Endometrial microvascular endothelial cells (primary cell): Measurements from ENCODE around the gene ARMH3. TPM values are rescaled to one million over a fixed set of nuclear protein-coding genes. Genes with fewer than 3 reads are reported as not detected.
"Not testable (repeated sequence)": the region's sequence is repeated elsewhere in the genome, so short reads cannot be mapped to it uniquely, and the experiment has no call there.

Experiments
- in situ Hi-C: cut with HindIII; loops from 2 replicates; pipeline ENCODE4 v1.10.0; 2017; ENCODE audit warnings: low sequenced_read_pairs, low pct_unique_long_range_greater_than_20kb; ENCODE audit errors: inconsistent ontology term
- total RNA-seq: library from RNA; depleted of rRNA; stranded (reverse); fragments of >200 nt; gene quantifications from one replicate; pipeline ENCODE4 v1.2.3, GENCODE V29; 2015; ENCODE audit errors: inconsistent ontology term

ARMH3 gene
- total RNA-seq, 1 donor from 2014 or later = 9.3 TPM

GRCh38 chr10:102054881-102055646 lies 909 bp downstream of the ARMH3 start:
- in situ Hi-C loops = not testable (repeated sequence)

GRCh38 chr10:102046095-102046494 lies 9.9 kb downstream of the ARMH3 start:
- in situ Hi-C loops = no loop called here

- in situ Hi-C loops = no loop called here
Observed at GRCh38 chr10:102045292-102045691, 10.7 kb downstream of the ARMH3 start.

- in situ Hi-C loops = no loop called here
Observed at GRCh38 chr10:102040305-102041050, 15.5 kb downstream of the ARMH3 start.

- in situ Hi-C loops = no loop called here
Observed at GRCh38 chr10:102038410-102038809, 17.6 kb downstream of the ARMH3 start.

GRCh38 chr10:102035807-102036206 lies 20.2 kb downstream of the ARMH3 start:
- in situ Hi-C loops = not testable (repeated sequence)

GRCh38 chr10:102033787-102034186 lies 22.2 kb downstream of the ARMH3 start:
- in situ Hi-C loops = no loop called here

- in situ Hi-C loops = no loop called here
Observed at GRCh38 chr10:102027261-102027660, 28.7 kb downstream of the ARMH3 start.

GRCh38 chr10:102024799-102025198 lies 31.2 kb downstream of the ARMH3 start:
- in situ Hi-C loops = no loop called here

- in situ Hi-C loops = no loop called here
Observed at GRCh38 chr10:102020938-102021337, 35.0 kb downstream of the ARMH3 start.

- in situ Hi-C loops = no loop called here
Observed at GRCh38 chr10:102017295-102017694, 38.7 kb downstream of the ARMH3 start.

GRCh38 chr10:102016416-102016815 lies 39.6 kb downstream of the ARMH3 start:
- in situ Hi-C loops = no loop called here

- in situ Hi-C loops = no loop called here
Observed at GRCh38 chr10:102010961-102011360, 45.0 kb downstream of the ARMH3 start.

- in situ Hi-C loops = no loop called here
Observed at GRCh38 chr10:102009801-102010425, 46.1 kb downstream of the ARMH3 start.

GRCh38 chr10:102007796-102008195 lies 48.2 kb downstream of the ARMH3 start:
- in situ Hi-C loops = no loop called here

- in situ Hi-C loops = not testable (repeated sequence)
Observed at GRCh38 chr10:102007031-102007430, 48.9 kb downstream of the ARMH3 start.

GRCh38 chr10:102004376-102004775 lies 51.6 kb downstream of the ARMH3 start:
- in situ Hi-C loops = no loop called here

GRCh38 chr10:102003541-102003940 lies 52.4 kb downstream of the ARMH3 start:
- in situ Hi-C loops = no loop called here

GRCh38 chr10:102001435-102002068 lies 54.4 kb downstream of the ARMH3 start:
- in situ Hi-C loops = no loop called here
